ENCODE measurements around the gene GRIA3. TPM values are rescaled to one million over a fixed set of nuclear protein-coding genes. Genes with fewer than 3 reads are reported as not detected.

Gene GRIA3
- not detected in 5 replicates for total RNA-seq (2022; extraction: Qiagen RNA extraction; ENCODE audit: low read depth)

DNA sequence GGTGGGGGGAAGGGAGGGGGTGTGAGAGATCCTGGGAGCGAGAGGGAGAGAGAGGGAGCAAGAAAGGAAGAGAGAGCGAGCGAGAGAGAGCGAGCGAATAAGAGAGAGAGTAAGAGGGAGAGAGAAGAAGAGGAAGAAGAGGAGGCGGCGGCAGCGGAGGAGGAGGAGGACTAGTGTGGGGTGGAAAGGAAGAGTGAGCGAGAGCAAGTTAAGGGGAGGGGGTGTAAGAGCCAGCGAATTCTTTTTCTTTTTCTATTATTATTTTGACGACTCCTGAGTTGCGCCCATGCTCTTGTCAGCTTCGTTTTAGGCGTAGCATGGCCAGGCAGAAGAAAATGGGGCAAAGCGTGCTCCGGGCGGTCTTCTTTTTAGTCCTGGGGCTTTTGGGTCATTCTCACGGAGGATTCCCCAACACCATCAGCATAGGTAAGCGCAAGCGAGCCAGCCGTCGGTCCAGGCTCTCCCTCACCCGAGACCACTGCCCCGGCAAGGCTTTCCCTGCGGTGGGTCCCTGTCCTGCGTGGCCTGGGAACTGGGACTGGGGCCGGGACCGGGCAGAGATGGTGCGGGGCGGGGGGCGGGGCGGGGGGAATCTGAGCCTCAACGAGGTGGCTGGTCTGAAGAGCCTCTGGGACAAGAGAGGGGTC lies at the start of gene GRIA3:
Gene GRIA3 (plus strand): TSS at position 60 of the 647 bp plus-strand sequence. CDS start 258 bp downstream, at position 318.

All from A549 treated with RU486 at 1 μM for 4 hours (cell line).